HG02884 (cell line): ENCODE results near the gene UROS.

Experiments
- ATAC-seq: cut with Tn5 transposase; IDR thresholded peaks from one replicate; pipeline ENCODE4 v1.9.1; 2021; ENCODE audit warnings: mild to moderate bottlenecking, moderate library complexity; ENCODE audit not compliant: unreplicated experiment

Gene UROS

DNA sequence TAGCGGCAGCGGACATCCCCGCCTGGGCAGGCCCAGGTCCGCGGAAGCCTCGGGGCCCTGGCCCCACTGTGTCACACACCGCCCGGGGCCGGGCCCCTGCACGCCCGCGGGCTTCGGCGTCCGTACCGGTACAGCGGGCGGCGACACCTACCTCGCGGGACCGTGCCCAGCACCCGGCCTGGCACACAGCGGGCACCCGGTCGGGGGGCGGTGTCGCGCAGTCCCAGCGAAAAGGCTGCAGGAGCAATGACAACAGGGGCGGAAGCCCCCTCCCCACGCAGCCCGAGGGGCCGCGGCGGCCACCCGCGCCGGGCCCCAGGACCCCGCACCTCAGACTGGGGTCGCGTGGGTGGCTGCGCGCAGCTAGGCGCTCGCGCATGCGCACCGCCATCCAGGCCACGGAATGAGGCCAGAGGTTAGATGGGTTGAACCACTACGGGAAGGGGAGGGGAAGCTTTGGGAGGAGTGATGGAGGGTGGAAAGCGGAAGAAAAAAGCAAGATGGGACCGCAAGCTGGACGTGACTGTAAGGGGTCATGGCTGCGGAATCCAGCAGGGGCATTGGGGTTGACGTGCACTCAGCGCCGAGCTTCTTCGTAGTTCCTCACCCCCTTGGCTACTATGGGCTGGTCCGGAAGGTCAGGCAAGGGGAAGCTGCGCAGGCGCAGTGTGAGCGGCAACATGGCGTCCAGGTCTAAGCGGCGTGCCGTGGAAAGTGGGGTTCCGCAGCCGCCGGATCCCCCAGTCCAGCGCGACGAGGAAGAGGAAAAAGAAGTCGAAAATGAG, at the start of gene UROS, which contains the start of gene BCCIP:
Gene UROS, minus strand, starts transcription at position 381 of the 785 bp plus-strand sequence. CDS start 6,759 bp downstream, outside the sequence.
Gene BCCIP, plus strand, starts transcription at position 669 of the 785 bp plus-strand sequence. Its CDS starts 12 bp downstream, at position 681.
- ATAC-seq = peak; percentile 62

DNA sequence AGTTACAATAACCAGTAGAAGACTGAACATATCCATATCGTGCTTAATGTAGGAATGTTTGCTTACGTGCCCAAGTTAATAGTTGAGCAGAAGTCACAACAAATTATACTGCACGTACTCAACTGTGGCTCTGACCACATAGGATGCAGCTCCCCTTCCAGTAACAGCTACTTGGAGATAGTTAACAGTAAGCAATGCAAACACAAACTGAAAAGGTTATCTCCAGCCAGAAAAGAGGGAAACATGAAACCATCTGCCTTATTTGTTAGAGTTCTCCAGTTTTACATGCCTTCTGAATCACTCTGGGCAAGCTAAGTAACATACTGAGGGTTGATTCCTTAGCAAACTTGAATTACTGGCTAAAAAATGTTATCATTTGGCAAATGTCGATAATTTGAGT, 48.3 kb upstream of the UROS start:
- ATAC-seq = no peak

DNA sequence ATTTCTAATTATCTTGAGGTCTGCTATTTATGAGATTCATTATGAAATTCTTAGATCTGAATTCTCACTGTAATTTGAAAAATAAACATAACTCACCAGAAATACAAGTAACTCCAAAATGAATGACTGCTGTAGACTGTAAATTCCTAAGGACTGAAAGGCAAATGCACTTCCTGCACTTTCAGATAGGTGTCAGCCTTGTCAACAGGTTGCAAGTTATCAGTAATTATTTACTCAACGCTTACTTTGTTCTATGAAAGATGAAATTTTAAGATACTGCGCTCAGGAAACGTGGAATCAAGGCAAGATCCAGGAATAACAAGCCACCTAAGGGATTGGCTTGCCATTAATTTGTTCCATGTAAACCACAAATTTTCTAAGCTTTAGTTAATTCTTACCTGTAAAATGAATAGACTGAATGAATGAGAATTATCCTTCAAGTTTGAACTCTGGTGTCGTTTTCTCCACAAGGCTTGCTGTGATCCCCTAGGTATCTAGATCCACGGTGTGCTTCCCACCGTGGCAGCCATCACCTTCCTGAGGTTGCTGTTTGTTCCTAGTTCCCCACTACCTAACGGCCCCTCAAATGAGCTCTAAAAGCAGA, 45.4 kb upstream of the UROS start:
- no peak for ATAC-seq

DNA sequence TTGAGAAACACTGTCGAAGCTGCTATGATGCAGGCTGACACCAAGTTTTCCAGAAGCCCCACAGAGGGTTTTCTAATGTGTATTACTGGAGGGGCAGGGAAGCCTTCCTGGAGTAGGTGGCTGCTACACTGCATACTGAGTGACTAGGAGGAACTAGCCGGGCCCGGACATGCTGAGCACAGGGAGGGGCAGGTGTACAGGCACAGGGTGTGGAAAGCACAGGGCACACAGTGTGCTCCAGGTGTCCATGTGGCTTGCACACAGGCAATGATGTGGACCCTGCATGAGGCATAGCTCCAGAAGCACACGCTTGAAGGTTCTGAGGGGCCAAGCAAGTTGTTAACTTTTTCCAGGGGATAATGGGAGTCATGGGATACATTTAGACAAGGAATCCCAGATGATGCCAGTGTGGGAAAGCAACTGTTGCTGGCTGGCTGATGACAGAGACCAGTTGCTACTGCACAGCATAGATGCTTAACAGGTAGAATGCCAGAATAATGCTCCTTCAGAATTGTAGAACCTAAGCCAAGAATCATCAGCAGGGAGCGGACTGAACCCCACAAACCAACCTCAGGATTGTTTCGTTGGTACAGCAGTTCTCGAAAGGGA, 43.5 kb upstream of the UROS start:
- no peak for ATAC-seq

DNA sequence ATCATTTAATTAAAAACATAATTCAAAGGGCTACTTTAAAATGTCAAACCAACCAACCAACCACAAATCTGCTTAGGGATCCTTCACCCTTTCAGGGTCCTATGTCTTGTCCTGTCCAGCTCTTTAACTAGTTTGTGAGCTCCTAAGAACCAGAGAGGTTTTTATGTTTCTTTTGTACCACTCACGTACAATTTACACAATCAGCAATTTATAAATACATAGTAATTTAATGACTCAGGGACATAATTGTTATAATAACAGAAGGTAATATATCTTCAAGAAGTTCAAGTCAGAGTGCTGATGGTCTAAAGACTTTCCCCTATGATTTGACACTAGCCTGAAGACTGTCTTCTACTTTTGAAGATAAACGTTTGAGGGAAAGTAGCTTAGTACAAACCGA, 42.1 kb upstream of the UROS start:
- ATAC-seq = no peak

DNA sequence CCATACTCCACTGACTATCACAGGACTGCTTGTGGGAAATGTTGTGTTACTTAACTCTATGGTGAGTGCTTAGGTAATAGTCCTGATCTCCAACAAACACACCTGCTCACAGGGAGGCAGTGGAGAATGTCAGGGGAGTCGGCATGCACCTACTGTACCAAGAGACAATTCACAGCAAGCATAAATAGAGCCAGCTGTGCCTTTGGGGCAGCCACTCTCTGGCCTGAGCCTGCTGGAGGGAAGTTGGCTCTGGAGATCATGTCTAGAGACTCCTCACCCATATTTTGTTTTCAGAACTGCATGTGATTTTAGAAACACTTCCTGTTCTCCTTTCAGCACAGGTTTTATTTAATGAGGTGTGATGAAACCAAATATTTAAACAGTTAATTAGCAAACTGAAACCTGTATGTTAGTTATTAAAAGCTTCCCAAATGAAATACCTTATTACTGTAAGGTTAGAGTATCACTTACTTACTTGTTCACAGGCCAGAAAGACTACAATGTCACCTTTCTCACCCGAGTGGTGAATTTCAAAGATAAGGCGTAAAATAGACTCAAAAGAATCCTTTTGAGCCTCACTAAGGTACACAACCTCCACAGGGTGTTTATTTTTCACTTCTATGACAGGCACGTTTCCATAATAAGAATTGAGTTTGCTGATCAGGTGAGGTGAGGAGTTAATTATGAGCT, 36.2 kb upstream of the UROS start:
- no peak for ATAC-seq

DNA sequence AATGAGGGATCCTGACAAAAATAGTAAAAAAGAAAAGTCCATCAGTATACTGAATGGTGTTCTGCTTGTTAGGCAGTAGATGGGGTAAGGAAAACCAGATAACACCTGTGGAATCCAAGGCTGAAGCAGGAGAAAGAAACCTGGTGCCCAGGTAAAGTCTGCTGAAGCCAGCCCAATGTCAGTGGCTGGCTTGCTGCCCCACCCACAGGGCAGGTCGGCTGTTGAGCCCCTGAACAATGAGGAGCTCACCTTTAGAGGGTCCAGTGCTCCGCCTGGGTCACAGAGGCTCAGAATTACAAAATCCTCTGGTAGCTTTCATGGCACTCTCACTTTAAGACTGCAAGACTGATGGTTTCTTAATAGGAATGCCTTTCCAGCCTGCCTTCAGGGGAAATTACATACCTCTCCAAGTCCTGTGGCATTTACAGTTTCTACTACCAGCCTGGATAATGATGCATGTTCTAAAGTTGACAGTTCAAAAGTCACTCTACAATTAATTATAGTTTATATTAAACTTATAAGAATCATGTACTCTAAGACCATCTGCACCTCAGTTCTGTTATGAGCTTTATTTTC, 34.2 kb upstream of the UROS start:
- no peak for ATAC-seq

DNA sequence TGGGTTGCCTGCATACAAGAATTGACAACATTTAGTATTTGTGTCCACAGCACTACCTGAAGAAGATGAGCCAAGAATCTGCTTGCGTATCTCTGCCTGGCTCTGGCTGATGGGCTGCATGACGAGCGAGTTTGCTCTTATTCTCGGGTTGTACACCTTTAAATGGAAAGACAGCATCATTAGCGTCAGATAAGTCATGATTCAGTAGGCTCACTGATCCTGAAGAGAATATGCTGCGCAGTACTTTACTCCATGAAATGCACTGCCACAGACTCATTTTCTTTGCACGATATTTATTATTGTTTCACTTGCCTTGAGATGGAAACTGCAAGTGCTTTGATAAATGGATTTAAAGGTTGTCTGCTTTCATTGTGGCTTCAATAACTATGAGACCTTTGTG, 29.4 kb upstream of the UROS start:
- no peak for ATAC-seq

DNA sequence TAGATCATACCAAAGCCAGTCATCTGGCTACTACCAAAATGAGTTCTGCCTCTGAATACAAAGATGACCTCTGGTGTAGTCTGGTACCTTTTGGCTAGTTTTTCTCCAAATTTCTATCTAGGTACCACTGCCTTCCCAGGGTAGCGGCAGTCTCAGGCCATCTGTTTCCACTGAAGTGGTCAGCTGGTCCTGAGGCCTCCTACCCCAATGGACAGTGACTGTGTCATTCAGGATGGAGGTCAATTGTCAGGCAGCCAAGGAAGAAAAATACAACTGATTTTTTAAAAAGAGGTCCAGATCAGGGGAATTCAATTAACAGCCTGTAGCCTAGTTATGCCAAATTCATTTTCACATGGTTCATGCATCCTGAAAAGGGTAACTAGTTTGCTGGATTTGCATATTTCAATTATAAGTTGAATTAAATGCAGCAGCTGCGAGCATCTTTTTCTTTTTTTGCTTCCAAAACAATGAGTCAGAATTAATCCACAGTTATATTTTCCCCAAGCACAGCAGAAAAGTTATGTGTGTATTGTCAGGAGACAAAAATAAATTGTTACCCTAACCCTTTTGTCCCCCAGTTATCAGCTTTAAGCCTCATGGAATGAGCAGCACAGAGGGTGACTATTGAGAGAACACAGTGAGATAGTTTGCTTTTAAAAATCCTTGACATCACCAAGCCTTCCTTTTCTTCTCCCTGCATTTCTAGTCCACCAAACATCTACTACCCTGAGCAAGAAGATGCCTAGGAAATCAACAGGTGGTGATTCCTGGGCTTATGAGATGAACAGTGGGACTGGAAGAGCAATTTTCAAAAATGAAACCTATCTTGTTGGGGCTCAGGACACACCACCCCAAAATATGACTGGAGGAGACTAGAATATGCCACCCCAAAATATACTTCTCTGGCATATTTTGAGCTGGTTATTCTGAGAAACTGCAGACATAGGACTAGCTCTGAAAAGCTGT, 28.0 kb upstream of the UROS start:
- no peak for ATAC-seq

DNA sequence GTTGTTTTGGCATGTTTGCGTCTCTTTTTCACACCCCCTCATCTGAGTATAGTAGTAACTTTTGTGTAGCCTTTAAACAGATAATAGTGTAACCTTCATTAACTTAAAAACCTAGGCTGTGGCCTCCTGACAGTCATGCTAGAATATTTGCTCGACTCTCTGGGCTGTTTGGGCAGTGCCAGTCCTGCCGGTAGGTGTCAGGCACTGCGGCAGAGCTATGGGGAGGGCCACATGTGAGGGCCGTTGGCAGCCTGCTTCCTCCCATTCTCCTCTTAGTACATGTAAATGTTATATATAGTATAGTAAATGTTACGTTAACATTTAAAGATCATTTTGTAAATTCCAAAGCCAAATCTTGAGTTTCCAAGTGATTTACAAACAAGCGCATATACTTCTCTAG, 26.4 kb upstream of the UROS start:
- ATAC-seq = no peak

DNA sequence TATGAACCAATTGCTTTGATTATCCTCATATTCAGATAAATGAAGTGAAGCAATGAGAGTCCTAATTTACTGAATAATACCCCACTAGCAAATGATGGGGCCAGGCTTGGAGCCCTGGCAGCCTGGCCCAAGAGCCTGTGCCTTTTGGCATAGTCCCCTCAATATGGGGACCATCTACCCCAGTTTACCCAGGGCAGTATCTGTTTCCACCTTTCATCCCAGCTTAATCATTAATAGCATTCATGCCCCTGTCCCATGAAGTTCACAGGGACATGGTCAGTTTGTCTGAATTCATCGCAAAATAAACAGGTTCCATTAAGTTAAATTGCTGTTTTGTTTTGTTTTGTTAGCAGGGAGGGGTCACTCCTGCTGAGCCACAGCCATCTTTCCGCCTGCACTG, 25.8 kb upstream of the UROS start:
- no peak for ATAC-seq

DNA sequence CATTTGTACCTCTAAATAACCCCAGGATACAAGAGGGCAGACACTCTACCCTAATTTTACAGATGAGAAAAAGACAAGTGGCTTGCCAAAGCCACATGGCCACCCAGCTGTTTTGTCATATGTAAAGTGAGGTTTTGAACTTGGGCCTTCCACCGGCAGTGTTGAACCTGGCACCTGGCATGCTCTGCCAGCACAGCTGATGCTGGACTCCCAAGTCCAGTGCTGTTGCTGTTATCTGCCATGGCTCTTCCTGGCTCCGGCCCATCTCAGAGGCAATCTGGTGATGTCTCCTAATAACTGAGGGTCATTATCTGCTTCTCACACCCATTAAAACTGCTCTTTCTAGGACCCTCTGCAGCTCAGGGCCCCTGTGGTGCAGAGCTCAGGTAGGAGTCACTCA, 25.3 kb upstream of the UROS start:
- ATAC-seq = no peak

DNA sequence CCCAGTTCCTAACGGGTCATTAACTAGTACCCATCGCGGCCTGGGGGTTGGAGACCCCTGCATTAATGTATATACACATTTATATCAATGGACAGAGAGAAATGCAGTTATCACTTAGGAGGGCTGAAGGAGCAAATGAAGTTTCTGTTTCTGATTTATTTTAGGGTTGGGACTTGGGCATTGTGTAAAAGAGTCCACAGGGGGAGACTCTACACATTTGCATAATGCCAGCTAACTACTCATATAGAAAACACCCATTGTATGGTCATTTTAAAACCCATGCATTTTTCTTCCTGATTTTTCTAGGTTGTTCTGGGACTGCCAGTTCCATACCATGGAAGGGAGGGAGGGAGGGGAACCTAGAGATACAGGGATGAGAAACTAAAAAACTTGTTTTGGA, 23.8 kb upstream of the UROS start:
- no peak for ATAC-seq

DNA sequence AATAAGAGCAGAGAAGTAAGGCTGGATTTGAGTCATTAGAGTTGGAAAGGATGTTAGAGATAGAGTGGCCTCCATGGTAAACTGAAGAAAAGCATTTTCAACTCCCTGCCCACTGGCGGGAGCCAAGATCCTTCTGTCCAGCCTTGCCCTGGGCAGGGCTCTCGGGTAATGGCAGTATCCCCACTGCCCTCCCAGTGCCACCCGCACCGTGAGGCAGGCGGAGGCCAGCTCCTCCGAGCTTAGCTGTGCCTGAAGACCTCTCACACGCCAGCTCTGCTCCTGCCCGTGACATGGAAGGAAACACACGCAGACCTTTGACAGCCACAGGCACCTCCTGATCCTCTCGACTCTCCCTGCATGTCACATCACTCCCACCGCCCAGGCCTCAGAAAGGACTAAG, 22.6 kb upstream of the UROS start:
- ATAC-seq = no peak

DNA sequence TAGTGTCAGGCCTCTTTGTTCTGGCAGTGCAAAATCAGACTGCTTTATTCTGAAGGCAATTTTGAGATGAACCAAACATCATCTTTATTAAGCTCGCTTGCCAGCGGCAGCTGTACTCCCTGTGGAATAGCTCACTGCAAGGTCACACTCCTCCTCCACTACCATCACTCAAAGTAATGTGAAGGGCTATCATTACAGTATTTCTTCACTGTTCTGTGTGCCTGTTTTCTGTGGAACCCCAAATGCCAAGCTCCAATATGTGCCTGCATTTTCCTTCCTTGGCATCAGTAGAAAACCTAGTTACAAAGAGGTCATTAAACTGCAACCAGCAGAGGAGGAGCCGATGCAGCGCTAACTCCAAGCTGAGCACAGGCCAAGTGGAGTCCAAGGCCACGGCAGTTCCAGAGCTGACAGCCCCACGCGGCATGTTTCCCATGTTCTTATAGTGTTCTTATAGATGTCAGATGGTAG, 21.7 kb upstream of the UROS start:
- no peak for ATAC-seq

DNA sequence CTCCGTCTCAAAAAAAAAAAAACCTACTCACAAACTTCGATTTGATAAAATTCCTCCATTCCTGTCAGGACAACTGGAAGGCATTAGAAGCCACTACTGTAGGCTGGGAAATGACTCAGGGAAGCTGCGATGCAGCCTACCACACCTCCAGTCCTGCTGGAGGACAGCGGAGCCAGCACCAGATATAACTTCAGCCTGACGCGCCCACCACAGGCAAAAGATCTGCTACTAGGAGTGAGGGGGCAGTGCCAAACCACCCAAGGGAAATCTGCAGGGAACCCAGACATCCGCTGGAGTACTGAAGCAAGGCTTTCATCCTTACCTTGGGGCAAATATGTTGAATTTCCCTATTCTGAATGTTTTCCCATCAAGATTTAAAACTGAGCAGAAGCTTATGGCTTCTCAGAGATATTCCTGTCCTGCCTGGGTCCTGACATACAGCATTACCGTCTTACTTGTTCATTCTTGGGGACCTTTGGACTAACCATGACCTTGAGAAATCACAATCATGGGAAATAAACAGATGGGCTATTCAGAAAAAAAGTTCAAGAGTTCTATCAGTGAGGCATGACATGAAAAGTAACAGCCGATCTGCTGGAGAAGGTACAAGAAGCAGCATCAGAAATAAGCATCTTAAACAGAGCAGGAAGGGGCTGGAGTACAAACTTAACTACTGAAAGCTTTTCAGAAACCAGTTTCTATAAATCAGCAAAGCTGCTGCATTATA, 20.7 kb upstream of the UROS start:
- no peak for ATAC-seq

DNA sequence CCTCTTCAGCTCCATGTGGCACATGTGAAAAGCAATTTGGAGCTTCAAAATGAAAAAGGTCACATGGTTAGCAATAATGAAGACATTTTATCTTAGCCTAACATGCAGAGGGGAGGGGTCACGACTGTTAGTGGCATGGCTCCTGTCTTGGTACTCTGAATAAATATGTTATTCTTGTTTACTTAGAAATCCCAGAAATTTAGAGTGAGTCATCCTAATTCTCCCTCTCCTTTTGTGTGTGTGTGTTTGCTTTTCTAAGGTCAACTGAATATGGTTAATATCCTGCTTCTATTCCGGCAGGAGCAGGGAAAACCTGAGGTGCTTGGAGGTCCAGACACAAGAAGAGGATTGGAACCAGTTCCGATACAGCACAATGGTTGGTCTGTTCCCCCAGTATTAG, 17.9 kb upstream of the UROS start:
- no peak for ATAC-seq

DNA sequence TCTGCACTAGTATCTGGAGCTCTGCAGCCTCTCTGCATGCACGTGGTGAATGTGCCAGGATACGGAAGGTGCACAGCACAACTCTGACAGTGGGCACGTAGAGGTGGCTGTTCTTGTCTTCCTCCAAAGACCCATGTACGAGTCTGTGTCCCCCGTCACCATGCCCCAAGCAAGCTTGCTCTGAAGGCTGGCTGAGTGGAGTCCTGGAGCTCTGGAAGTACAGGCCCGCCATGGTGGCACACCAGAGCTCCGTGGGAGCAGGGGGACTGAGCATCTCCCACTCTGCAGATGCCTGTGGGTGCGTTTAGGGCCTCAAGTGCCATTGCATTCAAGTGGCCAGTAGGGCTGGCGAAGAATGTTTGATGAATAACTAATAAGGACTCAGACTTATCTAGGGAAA, 17.3 kb upstream of the UROS start:
- no peak for ATAC-seq
